ENCODE data around the gene IMMP2L. TPM values are rescaled to one million over a fixed set of nuclear protein-coding genes. Genes with fewer than 3 reads are reported as not detected.

IMMP2L gene
- polyA plus RNA-seq, 1 donor (not counting 4 experiments of a cell fraction or from before 2014, with no cell fraction given) = 14.1 TPM

DNA sequence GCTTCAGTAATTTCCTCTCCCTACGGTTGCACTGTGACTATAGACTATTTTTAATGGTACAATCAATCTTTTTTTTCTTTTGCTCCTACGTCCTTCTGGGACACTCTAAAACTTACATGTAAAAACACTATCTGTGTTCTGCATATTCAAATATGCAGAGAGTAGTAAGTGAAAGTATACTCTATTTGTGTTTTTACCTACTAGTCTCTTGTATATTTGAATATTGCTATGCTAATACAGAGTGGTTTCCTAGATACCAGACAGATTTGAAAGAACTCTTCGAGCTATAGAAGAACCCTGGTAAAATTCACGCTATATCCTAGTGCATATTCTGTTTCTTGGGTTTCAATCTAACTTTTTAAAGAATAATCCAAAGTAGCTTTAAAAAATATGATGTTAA lies 672.2 kb downstream of the IMMP2L start:
- Histone ChIP-seq H3K79me2 (ENCODE audit: control insufficient read depth, insufficient read depth, low read length) (no peaks in the 10 kb centered on the region), H3K9me1 (ENCODE audit: control insufficient read depth, extremely low read depth, insufficient read depth, low read length) (no peaks in the 10 kb centered on the region), H2AFZ (ENCODE audit: control insufficient read depth, low read length) (no peak overlapping the region), H3K27ac (ENCODE audit: control insufficient read depth, insufficient read depth, low read length) (no peak overlapping the region), H3K9me3 (ENCODE audit: control insufficient read depth, low read depth, low read length) (no peaks in the 10 kb centered on the region), H3K4me3 (ENCODE audit: control insufficient read depth in 2 of 3, extremely low read depth in 1 of 3, insufficient read depth in 2 of 3, low read depth in 1 of 3, low read length in 3 of 3) (no peak overlapping the region), H4K20me1 (ENCODE audit: control insufficient read depth, extremely low read depth, insufficient read depth, low read length) (no peaks in the 10 kb centered on the region), H3K27me3 (ENCODE audit: control insufficient read depth, extremely low read depth, insufficient read depth, low read length) (no peaks in the 10 kb centered on the region), H3K4me1 (ENCODE audit: control insufficient read depth, extremely low read depth, insufficient read depth, low read length) (no peaks in the 10 kb centered on the region), H3K9ac (ENCODE audit: control insufficient read depth, extremely low read depth, insufficient read depth, low read length) (no peak overlapping the region), H3K36me3 (ENCODE audit: control insufficient read depth in 2 of 2, extremely low read depth in 1 of 2, insufficient read depth in 2 of 2, low read length in 2 of 2) (no peaks in the 10 kb centered on the region), H3K4me2 (ENCODE audit: control insufficient read depth, extremely low read depth, insufficient read depth, low read depth, low read length) (no peak overlapping the region)
- dilution Hi-C loops (cut with MboI; ENCODE audit: extremely low pct_ligation_motif_present, low sequenced_read_pairs) = no loop called here
- no peak for FAIRE-seq
- TF ChIP-seq, protein P1, sequence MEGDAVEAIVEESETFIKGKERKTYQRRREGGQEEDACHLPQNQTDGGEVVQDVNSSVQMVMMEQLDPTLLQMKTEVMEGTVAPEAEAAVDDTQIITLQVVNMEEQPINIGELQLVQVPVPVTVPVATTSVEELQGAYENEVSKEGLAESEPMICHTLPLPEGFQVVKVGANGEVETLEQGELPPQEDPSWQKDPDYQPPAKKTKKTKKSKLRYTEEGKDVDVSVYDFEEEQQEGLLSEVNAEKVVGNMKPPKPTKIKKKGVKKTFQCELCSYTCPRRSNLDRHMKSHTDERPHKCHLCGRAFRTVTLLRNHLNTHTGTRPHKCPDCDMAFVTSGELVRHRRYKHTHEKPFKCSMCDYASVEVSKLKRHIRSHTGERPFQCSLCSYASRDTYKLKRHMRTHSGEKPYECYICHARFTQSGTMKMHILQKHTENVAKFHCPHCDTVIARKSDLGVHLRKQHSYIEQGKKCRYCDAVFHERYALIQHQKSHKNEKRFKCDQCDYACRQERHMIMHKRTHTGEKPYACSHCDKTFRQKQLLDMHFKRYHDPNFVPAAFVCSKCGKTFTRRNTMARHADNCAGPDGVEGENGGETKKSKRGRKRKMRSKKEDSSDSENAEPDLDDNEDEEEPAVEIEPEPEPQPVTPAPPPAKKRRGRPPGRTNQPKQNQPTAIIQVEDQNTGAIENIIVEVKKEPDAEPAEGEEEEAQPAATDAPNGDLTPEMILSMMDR (optimal IDR thresholded peaks at IDR 0.05 in 1 of 3, IDR thresholded peaks at IDR 0.05 in 1 of 3, conservative IDR thresholded peaks at IDR 0.05 in 1 of 3; ENCODE audit: extremely low read depth in 1 of 3, insufficient read depth in 2 of 3, low read length in 3 of 3) = no peak
- no peak for TF ChIP-seq EZH2 (IDR thresholded peaks at IDR 0.05; ENCODE audit: low read length)
- DNase-seq (ENCODE audit: low read depth, low spot score) = no peak

DNA sequence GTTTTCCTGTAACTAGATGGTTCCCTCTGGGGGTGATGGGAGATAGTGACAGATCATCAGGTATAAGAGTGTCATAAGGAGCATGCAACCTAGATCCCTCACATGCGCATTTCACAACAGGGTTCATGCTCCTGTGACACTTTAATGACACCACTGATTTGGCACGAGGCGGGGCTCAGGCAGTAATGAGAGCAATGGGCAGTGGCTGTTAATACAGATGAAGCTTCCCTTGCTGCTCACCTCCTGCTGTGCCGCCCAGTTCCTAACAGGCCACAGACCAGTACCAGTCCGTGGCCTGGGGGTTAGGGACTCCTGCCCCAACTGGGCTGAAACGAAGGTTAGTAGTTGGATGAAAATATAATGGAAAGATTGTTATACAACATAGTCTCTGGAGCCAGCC lies 673.0 kb downstream of the IMMP2L start:
- H3K27ac ChIP-seq (ENCODE audit: control insufficient read depth, insufficient read depth, low read length) = no peak overlapping the region
- no peaks in the 10 kb centered on the region for H3K9me1 ChIP-seq (ENCODE audit: control insufficient read depth, extremely low read depth, insufficient read depth, low read length)
- FAIRE-seq (no peak), DNase-seq (ENCODE audit: low read depth, low spot score) (no peak)
- H3K27me3 ChIP-seq (ENCODE audit: control insufficient read depth, extremely low read depth, insufficient read depth, low read length) = no peaks in the 10 kb centered on the region
- TF ChIP-seq, protein P1 (optimal IDR thresholded peaks at IDR 0.05 in 1 of 3, IDR thresholded peaks at IDR 0.05 in 1 of 3, conservative IDR thresholded peaks at IDR 0.05 in 1 of 3; ENCODE audit: extremely low read depth in 1 of 3, insufficient read depth in 2 of 3, low read length in 3 of 3) = no peak
- no peak for TF ChIP-seq EZH2 (IDR thresholded peaks at IDR 0.05; ENCODE audit: low read length)
- H3K36me3 ChIP-seq (ENCODE audit: control insufficient read depth in 2 of 2, extremely low read depth in 1 of 2, insufficient read depth in 2 of 2, low read length in 2 of 2) = no peaks in the 10 kb centered on the region
- no peak overlapping the region for H3K4me3 ChIP-seq (ENCODE audit: control insufficient read depth in 2 of 3, extremely low read depth in 1 of 3, insufficient read depth in 2 of 3, low read depth in 1 of 3, low read length in 3 of 3)
- no peaks in the 10 kb centered on the region for H4K20me1 ChIP-seq (ENCODE audit: control insufficient read depth, extremely low read depth, insufficient read depth, low read length)
- H3K79me2 ChIP-seq (ENCODE audit: control insufficient read depth, insufficient read depth, low read length) = no peaks in the 10 kb centered on the region
- no peaks in the 10 kb centered on the region for H3K4me1 ChIP-seq (ENCODE audit: control insufficient read depth, extremely low read depth, insufficient read depth, low read length)
- dilution Hi-C loops (cut with MboI; ENCODE audit: extremely low pct_ligation_motif_present, low sequenced_read_pairs) = no loop called here
- no peak overlapping the region for H3K9ac ChIP-seq (ENCODE audit: control insufficient read depth, extremely low read depth, insufficient read depth, low read length)
- no peak overlapping the region for H3K4me2 ChIP-seq (ENCODE audit: control insufficient read depth, extremely low read depth, insufficient read depth, low read depth, low read length)
- H2AFZ ChIP-seq (ENCODE audit: control insufficient read depth, low read length) = no peak overlapping the region
- H3K9me3 ChIP-seq (ENCODE audit: control insufficient read depth, low read depth, low read length) = no peaks in the 10 kb centered on the region

All from keratinocyte (primary cell).